K562 treated with DMSO at 1 percent for 48 hours (cell line): ENCODE data around the gene TNPO3. TPM values are rescaled to one million over a fixed set of nuclear protein-coding genes. Genes with fewer than 3 reads are reported as not detected.

ENCODE experiments used
- total RNA-seq: library from RNA; unstranded; fragments of 300-600 nt; gene quantifications from 2 replicates; pipeline ENCODE4 v1.2.3, GENCODE V29; 2022; ENCODE audit warnings: low replicate concordance; ENCODE audit errors: extremely low read depth

Gene TNPO3
- total RNA-seq: 86.9 TPM in 1 of 2 replicates, not detected in the other

GRCh38 chr7:129054438-129055293 is at the start of gene TNPO3:
Gene TNPO3, minus strand, starts transcription at chr7:129055111. Its CDS starts 341 bp downstream, at chr7:129054770.

GRCh38 chr7:128937647-128938543 is 117.0 kb downstream of the TNPO3 start, which contains the start of gene IRF5:
Gene IRF5, plus strand, starts transcription at chr7:128937927. Its CDS starts 4,155 bp downstream, at chr7:128942082.

GRCh38 chr7:128910569-128910945 is 144.4 kb downstream of the TNPO3 start, which contains the start of gene KCP:
Gene KCP, minus strand, starts transcription at chr7:128910709. Its CDS starts 33 bp downstream, at chr7:128910676.

Other genes starting within 250 kb of the TNPO3 start
- 50.6 TPM in 1 of 2 replicates, not detected in the other for gene FLNC, start 224.7 kb downstream of the TNPO3 start, total RNA-seq
- gene ATP6V1F, start 192.3 kb downstream of the TNPO3 start, total RNA-seq: not detected in 2 replicates
- gene KCP, start 144.4 kb downstream of the TNPO3 start, total RNA-seq: not detected in 2 replicates
- not detected in 2 replicates for gene IRF5, start 117.2 kb downstream of the TNPO3 start, total RNA-seq
- gene TSPAN33, start 89.6 kb upstream of the TNPO3 start, total RNA-seq: not detected in 2 replicates
- not detected in 2 replicates for gene SMO, start 133.5 kb upstream of the TNPO3 start, total RNA-seq
- gene AHCYL2, start 169.9 kb upstream of the TNPO3 start, total RNA-seq: not detected in 2 replicates